NCI-H748 (cell line): ENCODE measurements around the gene GMDS.
"Not testable (repeated sequence)": the region's sequence is repeated elsewhere in the genome, so short reads cannot be mapped to it uniquely, and the experiment has no call there.

Experiments used
- DNase-seq: peaks from one replicate; lab custom pipeline; 2025; ENCODE audit not compliant: unreplicated experiment; lab: John Stamatoyannopoulos, UW

Gene GMDS

GRCh38 chr6:1869308-1869707 is 376.1 kb downstream of the GMDS start:
- no peak for DNase-seq

- no peak for DNase-seq
Measured at GRCh38 chr6:1868561-1869261, 376.7 kb downstream of the GMDS start.

- no peak for DNase-seq
Measured at GRCh38 chr6:1867197-1867596, 378.2 kb downstream of the GMDS start.

- peak; percentile 35 for DNase-seq
Measured at GRCh38 chr6:1865585-1865984, 379.8 kb downstream of the GMDS start.

GRCh38 chr6:1864496-1864895 is 380.9 kb downstream of the GMDS start:
- peak; percentile 61 for DNase-seq

GRCh38 chr6:1862411-1862810 is 383.0 kb downstream of the GMDS start:
- no peak for DNase-seq

- no peak for DNase-seq
Measured at GRCh38 chr6:1860756-1861348, 384.6 kb downstream of the GMDS start.

GRCh38 chr6:1858859-1859258 is 386.5 kb downstream of the GMDS start:
- no peak for DNase-seq

GRCh38 chr6:1858196-1858595 is 387.2 kb downstream of the GMDS start:
- DNase-seq: no peak

- peak; percentile 94 for DNase-seq
Measured at GRCh38 chr6:1856381-1856780, 389.0 kb downstream of the GMDS start.

GRCh38 chr6:1855890-1856289 is 389.5 kb downstream of the GMDS start:
- DNase-seq: no peak

GRCh38 chr6:1854296-1854695 is 391.1 kb downstream of the GMDS start:
- DNase-seq: no peak

- no peak for DNase-seq
Measured at GRCh38 chr6:1853761-1854160, 391.6 kb downstream of the GMDS start.

- no peak for DNase-seq
Measured at GRCh38 chr6:1851681-1852456, 393.5 kb downstream of the GMDS start.

- no peak for DNase-seq
Measured at GRCh38 chr6:1850840-1851157, 394.6 kb downstream of the GMDS start.

- no peak for DNase-seq
Measured at GRCh38 chr6:1850121-1850839, 395.1 kb downstream of the GMDS start.

- no peak for DNase-seq
Measured at GRCh38 chr6:1849691-1850090, 395.7 kb downstream of the GMDS start.

- DNase-seq: no peak
Measured at GRCh38 chr6:1848752-1849151, 396.7 kb downstream of the GMDS start.

- no peak for DNase-seq
Measured at GRCh38 chr6:1846611-1847010, 398.8 kb downstream of the GMDS start.

GRCh38 chr6:1845543-1845942 is 399.9 kb downstream of the GMDS start:
- not testable (repeated sequence) for DNase-seq

GRCh38 chr6:1842334-1842733 is 403.1 kb downstream of the GMDS start:
- no peak for DNase-seq

- no peak for DNase-seq
Measured at GRCh38 chr6:1841136-1841535, 404.3 kb downstream of the GMDS start.
